HG03045 (cell line): Measurements from ENCODE around the gene ATOH1.
A peak's percentile ranks its signal among the peaks of the same experiment; 100 is the strongest.

Experiments
- ATAC-seq: cut with Tn5 transposase; IDR thresholded peaks from one replicate; pipeline ENCODE4 v1.9.1; 2021; ENCODE audit warnings: mild to moderate bottlenecking, moderate library complexity; ENCODE audit not compliant: unreplicated experiment

ATOH1 gene

GRCh38 chr4:93828332-93828994, at the start of gene ATOH1:
Gene ATOH1 (plus strand): TSS chr4:93828753. CDS start chr4:93828927, 174 bp downstream.
- no peak for ATAC-seq

- ATAC-seq: no peak
Observed at GRCh38 chr4:93779228-93779627, 49.3 kb upstream of the ATOH1 start.

- no peak for ATAC-seq
Observed at GRCh38 chr4:93780080-93780479, 48.5 kb upstream of the ATOH1 start.

- no peak for ATAC-seq
Observed at GRCh38 chr4:93781198-93781597, 47.4 kb upstream of the ATOH1 start.

GRCh38 chr4:93786149-93786548, 42.4 kb upstream of the ATOH1 start:
- no peak for ATAC-seq

GRCh38 chr4:93788712-93789111, 39.8 kb upstream of the ATOH1 start:
- no peak for ATAC-seq

- peak; percentile 66 for ATAC-seq
Observed at GRCh38 chr4:93791570-93792195, 36.9 kb upstream of the ATOH1 start.

- ATAC-seq: no peak
Observed at GRCh38 chr4:93802045-93802444, 26.5 kb upstream of the ATOH1 start.

GRCh38 chr4:93809773-93810172, 18.8 kb upstream of the ATOH1 start:
- ATAC-seq: no peak

- ATAC-seq: no peak
Observed at GRCh38 chr4:93810340-93810992, 18.1 kb upstream of the ATOH1 start.

GRCh38 chr4:93813092-93813491, 15.5 kb upstream of the ATOH1 start:
- no peak for ATAC-seq

- ATAC-seq: no peak
Observed at GRCh38 chr4:93814141-93814540, 14.4 kb upstream of the ATOH1 start.

- no peak for ATAC-seq
Observed at GRCh38 chr4:93814722-93815121, 13.8 kb upstream of the ATOH1 start.

- ATAC-seq: no peak
Observed at GRCh38 chr4:93825551-93826216, 2.9 kb upstream of the ATOH1 start.

- no peak for ATAC-seq
Observed at GRCh38 chr4:93827272-93827947, 1.1 kb upstream of the ATOH1 start.

- ATAC-seq: no peak
Observed at GRCh38 chr4:93828995-93829819, 654 bp downstream of the ATOH1 start.

GRCh38 chr4:93829820-93830687, 1.5 kb downstream of the ATOH1 start:
- no peak for ATAC-seq

GRCh38 chr4:93831716-93832496, 3.4 kb downstream of the ATOH1 start:
- ATAC-seq: no peak
